Stimulated activated naive B cell treated with anti-CD40 and anti-IgM and Interleukin-4, amounts not matched to agents 10 μg/mL and 1 μg/mL and 100 μg/mL, for 72 hours (primary cell): ENCODE measurements around the gene ELOVL5.

ENCODE experiments used
- ATAC-seq, 2 donors: fragments of 150-1000 bp; cut with Tn5 transposase; replicated peaks; 2 replicates each; pipeline ENCODE4 v1.10.0; 2021; ENCODE audit warnings: moderate library complexity in 1 of 2
- DNase-seq: peaks from one replicate; pipeline ENCODE4 v3.0.0; 2021
- H3K27ac Mint-ChIP-seq: one replicate; pipeline ENCODE4 v1.8.0; 2022; ENCODE audit warnings: mild to moderate bottlenecking, mixed read lengths
- H3K27me3 Mint-ChIP-seq, 2 donors: one replicate each; pipeline ENCODE4 v1.8.0; 2022; ENCODE audit warnings: mixed read lengths in 2 of 2
- H3K36me3 Mint-ChIP-seq, 2 donors: one replicate each; pipeline ENCODE4 v1.8.0; 2022; ENCODE audit warnings: mixed read lengths in 2 of 2, mild to moderate bottlenecking in 1 of 2
- H3K4me1 Mint-ChIP-seq, 2 donors: one replicate each; pipeline ENCODE4 v1.8.0; 2022; ENCODE audit warnings: mixed read lengths in 2 of 2, mild to moderate bottlenecking in 1 of 2
- H3K4me3 Mint-ChIP-seq, 2 donors: one replicate each; pipeline ENCODE4 v1.8.0; 2022; ENCODE audit warnings: mild to moderate bottlenecking in 2 of 2, mixed read lengths in 2 of 2, moderate library complexity in 1 of 2
- H3K9me3 Mint-ChIP-seq, 2 donors: one replicate each; pipeline ENCODE4 v1.8.0; 2022; ENCODE audit warnings: mixed read lengths in 2 of 2, mild to moderate bottlenecking in 1 of 2

The ELOVL5 gene

DNA sequence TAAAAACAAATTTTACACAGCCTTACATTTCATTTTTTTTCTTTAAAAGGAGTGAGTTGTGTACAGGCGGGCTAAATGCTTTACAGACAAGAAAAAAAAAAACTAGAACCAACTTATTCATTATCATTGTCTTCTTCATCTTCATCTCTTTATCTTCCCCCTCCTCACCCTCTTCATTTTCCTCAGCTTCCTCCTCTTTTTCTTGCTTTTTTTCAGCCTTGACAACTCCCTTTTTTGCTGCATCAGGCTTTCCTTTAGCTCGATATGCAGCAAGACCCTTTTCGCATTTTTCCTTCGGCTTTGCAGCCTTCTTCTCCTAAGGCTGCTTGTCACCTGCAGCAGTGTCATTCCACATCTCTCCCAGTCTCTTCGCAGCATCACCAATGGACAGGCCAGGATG, 113.2 kb downstream of the ELOVL5 start:
- Mint-ChIP-seq H3K4me3 (no peak overlapping the region), H3K27ac (no peak overlapping the region)

DNA sequence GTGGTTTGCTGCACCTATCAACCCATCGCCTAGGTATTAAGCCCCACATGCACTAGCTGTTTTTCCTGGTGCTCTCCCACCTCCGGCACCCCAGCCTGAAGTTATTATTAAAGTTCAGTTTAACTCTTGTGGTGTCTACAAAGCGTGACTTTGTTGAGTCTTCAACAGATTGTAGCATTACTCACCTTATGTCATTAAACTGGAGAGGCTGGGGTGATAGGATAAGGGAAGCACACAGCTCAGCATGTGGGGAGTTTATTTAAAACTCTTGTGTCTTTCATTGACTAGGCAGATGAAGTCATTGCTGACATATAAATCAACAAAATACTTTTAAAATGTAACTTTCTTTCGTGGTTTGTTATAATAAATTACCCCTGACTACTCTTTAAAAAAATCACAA, 115.4 kb downstream of the ELOVL5 start:
- Mint-ChIP-seq H3K27ac (no peak overlapping the region), H3K4me1 (peaks cover 54 to 77% of the 10 kb centered on the region in 2 donors), H3K9me3 (peaks cover 0 to 3% of the 10 kb centered on the region in 2 donors), H3K36me3 (peaks cover 9 to 21% of the 10 kb centered on the region in 2 donors), H3K27me3 (peaks cover 0 to 4% of the 10 kb centered on the region in 2 donors), H3K4me3 (no peak overlapping the region)
- no peak for DNase-seq
- no peak for ATAC-seq

More for the DNA sequence above, 113.2 kb downstream of the ELOVL5 start:
- Mint-ChIP-seq H3K4me1 (peaks cover 55 to 79% of the 10 kb centered on the region in 2 donors), H3K27me3 (no peaks in the 10 kb centered on the region), H3K9me3 (peaks cover 1 to 4% of the 10 kb centered on the region in 2 donors), H3K36me3 (peaks cover 17 to 25% of the 10 kb centered on the region in 2 donors)
- ATAC-seq (no peak), DNase-seq (no peak)

DNA sequence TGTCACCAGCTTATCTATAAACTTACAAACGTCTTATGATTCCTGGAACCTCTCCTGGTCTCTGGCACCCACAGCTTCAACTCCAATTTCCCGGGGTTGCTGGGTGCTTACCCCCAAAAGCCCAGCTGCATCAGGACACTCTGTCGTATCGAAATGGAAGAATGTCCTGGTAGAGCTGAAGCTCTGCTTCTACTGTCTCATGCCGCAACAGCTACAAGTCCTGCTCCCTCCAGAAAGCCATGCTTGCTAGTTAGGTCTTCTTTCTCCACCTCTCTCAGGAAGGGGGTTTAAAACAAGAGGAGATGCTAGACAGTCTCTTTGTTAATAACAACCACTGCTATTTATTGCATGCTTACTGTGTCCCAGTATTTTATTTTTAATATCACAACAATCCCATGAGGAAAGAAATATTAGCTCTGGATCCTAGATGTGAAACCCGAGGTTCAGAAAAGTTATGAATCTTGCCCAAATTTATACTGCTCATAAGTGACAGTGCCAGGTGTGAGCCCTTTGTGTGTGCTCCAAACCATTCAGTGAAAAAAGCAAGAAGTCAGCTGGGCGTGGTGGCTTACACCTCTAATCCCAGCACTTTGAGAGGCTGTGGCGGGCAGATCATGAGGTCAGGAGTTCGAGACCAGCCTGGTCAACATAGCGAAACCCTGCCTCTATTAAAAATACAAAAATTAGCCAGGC, 117.8 kb downstream of the ELOVL5 start:
- H3K27me3 Mint-ChIP-seq = peaks cover 0 to 4% of the 10 kb centered on the region in 2 donors
- DNase-seq = no peak
- peaks cover 2 to 11% of the 10 kb centered on the region in 2 donors for H3K36me3 Mint-ChIP-seq
- H3K27ac Mint-ChIP-seq = peak overlapping the region; percentile 84
- H3K4me1 Mint-ChIP-seq = peaks cover 35 to 53% of the 10 kb centered on the region in 2 donors
- peak overlapping the region in 1 of 2 donors; percentile 69 for H3K4me3 Mint-ChIP-seq
- no peak for ATAC-seq
- no peaks in the 10 kb centered on the region for H3K9me3 Mint-ChIP-seq

DNA sequence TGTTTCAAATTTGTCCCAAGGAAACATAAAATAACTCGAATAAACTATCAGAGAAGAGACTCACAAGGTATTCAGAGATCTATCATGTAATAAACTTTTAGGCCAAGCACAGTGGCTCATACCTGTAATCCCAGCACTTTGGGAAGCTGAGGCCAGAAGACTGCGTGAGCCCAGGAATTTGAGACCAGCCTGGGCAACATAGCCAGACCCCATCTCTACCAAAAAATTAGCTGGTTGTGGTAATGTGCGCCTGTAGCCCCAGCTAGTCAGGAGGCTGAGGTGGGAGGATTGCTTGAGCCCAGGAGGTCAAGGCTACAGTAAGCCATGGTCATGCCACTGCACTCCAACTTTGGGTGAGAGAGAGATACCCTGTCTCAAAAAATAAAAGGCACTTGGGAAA, 120.9 kb downstream of the ELOVL5 start:
- H3K4me1 Mint-ChIP-seq = peaks cover 26 to 47% of the 10 kb centered on the region in 2 donors
- ATAC-seq = no peak
- H3K9me3 Mint-ChIP-seq = no peaks in the 10 kb centered on the region
- peaks cover 2 to 6% of the 10 kb centered on the region in 2 donors for H3K36me3 Mint-ChIP-seq
- H3K27me3 Mint-ChIP-seq = peaks cover 0 to 4% of the 10 kb centered on the region in 2 donors
- DNase-seq = no peak
- no peak overlapping the region for H3K4me3 Mint-ChIP-seq
- H3K27ac Mint-ChIP-seq = no peak overlapping the region

DNA sequence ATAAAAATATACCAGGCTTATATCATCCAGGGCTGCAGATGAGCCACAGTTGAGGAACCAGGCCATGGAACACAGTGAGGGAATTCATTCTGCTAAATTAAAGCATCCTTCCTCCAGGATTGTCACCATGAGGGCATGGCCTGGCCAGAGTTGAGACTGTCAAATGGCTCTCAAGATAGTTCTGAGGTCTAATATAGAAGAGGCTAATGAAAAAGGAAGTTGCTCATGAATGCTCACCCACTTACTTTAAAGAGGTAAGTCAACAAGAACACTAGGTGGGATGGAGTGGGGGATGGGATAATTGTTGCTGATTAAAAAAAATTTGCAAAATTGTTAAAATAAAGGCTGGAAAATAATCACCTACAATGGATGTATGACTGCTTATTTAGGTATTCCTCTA, 128.1 kb downstream of the ELOVL5 start:
- Mint-ChIP-seq H3K27me3 (no peaks in the 10 kb centered on the region), H3K27ac (no peak overlapping the region), H3K4me1 (peaks cover 35 to 70% of the 10 kb centered on the region in 2 donors), H3K9me3 (peaks cover 5 to 10% of the 10 kb centered on the region in 2 donors), H3K36me3 (peaks cover 15 to 17% of the 10 kb centered on the region in 2 donors), H3K4me3 (no peak overlapping the region)
- ATAC-seq (peak; percentile 59 to 73), DNase-seq (no peak)
